GM12891 (cell line): ENCODE results near the gene RAB23.

Experiments used
- PAX5 ChIP-seq: IDR thresholded peaks from 2 replicates; pipeline ENCODE4 v1.6.1; 2011; ENCODE audit warnings: low read length, moderate library complexity, mild to moderate bottlenecking; ENCODE audit not compliant: insufficient read depth, severe bottlenecking
- POLR2A ChIP-seq: IDR thresholded peaks from 2 replicates; pipeline ENCODE4 v1.6.1; 2011; ENCODE audit warnings: low read depth, low read length, control low read depth
- POLR2AphosphoS5 ChIP-seq: IDR thresholded peaks from 2 replicates; pipeline ENCODE4 v1.6.1; 2011; ENCODE audit warnings: low read depth, low read length, control low read depth
- POU2F2 ChIP-seq: IDR thresholded peaks from 2 replicates; pipeline ENCODE4 v1.6.1; 2011; ENCODE audit warnings: low read depth, mild to moderate bottlenecking, control low read depth, low read length, moderate library complexity
- SPI1 ChIP-seq: IDR thresholded peaks from 2 replicates; pipeline ENCODE4 v1.6.1; 2011; ENCODE audit warnings: low read depth, low read length, control low read depth
- TAF1 ChIP-seq: IDR thresholded peaks from 2 replicates; pipeline ENCODE4 v1.6.1; 2011; ENCODE audit warnings: low read depth, low read length, control low read depth

GRCh38 chr6:57174511-57174907, 47.6 kb downstream of the RAB23 start:
- TF ChIP-seq POLR2A (no peak), TAF1 (no peak), POLR2AphosphoS5 (no peak), PAX5 (no peak), SPI1 (no peak), POU2F2 (no peak)
